NCI-H774 (cell line): ENCODE measurements around the gene SUCNR1.
"Not testable (repeated sequence)": the region's sequence is repeated elsewhere in the genome, so short reads cannot be mapped to it uniquely, and the experiment has no call there.

Experiments used
- DNase-seq: peaks from one replicate; lab custom pipeline; 2025; lab: John Stamatoyannopoulos, UW

SUCNR1 gene, protein sequence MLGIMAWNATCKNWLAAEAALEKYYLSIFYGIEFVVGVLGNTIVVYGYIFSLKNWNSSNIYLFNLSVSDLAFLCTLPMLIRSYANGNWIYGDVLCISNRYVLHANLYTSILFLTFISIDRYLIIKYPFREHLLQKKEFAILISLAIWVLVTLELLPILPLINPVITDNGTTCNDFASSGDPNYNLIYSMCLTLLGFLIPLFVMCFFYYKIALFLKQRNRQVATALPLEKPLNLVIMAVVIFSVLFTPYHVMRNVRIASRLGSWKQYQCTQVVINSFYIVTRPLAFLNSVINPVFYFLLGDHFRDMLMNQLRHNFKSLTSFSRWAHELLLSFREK

DNA sequence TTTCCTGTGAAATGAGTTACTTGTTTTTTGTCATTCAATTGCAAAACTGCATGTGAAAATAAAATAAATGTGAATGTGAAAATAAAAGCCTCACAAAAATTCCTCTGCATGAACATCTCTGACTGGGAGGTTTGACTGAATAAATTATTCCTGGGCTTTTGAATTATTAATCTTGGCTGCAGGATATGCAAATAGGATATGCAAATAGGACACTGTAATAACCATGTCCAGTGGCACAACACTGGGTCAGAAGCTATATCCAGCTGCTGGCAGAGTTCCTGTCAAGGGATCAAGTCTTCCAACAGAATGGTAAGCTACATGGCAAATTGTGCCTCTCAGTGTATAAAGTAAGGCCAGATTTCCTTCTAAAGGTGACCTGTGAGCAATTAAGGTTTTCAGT lies at the start of gene SUCNR1:
TSS of gene SUCNR1 (plus strand) at position 246 of the 400 bp plus-strand sequence. CDS start 6,250 bp downstream, outside the sequence.
- DNase-seq, result no peak

GRCh38 chr3:151827816-151828215 lies 45.6 kb upstream of the SUCNR1 start:
- no peak for DNase-seq

DNA sequence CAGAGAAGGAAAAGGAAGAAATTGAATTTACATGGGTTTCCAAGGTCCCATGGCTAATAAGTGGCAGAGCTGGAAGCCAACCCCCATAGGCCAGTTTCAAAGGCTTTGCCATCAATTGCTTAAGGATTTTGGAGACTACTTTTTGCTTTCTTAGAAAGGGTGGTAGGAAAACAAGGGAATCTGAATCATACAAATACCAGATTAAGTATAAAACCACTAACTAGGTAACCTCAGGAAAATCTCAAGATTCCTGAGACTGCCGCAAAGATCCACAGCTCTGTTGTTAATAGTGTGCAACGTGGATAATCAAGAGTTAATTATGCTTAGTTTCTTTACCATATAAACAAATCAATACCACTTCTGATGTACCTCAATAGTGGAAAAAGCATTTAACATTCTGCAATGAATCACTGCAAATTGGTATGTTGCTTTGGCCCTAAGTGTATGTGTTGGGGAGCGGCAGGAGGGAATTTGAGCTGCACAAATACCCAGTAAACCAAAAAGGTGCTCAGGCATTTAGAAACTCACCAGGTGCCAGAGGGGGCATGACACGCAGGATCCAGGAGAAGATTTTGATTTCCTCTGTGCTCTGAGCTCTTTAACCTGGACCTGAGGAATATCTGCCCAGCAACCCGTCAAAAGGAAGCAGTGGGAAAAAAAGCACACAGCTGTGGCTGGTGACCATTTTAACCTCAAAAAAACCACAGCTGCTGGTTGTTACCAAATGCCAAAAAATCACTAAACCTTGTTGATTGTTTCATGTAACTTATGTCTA lies 37.5 kb upstream of the SUCNR1 start:
- no peak for DNase-seq

GRCh38 chr3:151837057-151837456 lies 36.4 kb upstream of the SUCNR1 start:
- no peak for DNase-seq

GRCh38 chr3:151838574-151839312 lies 34.7 kb upstream of the SUCNR1 start:
- DNase-seq, result no peak

DNA sequence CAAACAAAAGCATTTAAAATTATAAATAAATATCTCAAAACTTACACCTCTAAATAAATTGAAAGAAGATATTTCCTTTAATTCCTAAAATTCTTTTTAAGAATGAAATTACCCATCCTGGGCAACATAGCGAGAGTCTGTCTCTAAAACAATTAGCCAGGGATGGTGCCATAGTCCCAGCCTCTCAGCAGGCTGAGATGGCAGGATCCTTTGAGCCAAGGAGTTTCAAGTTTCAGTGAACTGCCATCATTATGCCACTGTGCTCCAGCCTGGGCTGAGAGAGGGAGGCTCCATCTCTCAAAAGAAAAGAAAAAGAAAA lies 34.2 kb upstream of the SUCNR1 start:
- no peak for DNase-seq

DNA sequence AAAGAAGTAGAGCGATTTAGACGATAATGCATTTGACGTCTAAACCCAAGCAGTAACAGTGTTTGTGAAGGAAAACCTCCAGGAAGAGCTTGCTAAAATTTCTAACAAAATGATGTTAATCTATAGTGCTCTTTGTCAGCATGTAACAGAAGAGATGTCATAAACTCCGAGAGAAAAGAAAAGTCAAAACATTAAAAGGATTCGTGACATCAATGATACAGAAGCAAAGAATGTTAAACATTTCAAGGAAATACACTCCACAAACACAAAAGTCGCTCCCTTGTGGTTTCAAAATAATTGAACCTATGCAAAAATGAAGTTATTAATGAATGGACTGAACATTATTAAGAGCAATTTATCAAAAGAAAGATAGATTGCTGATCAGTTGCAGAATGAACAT lies 31.6 kb upstream of the SUCNR1 start:
- no peak for DNase-seq

DNA sequence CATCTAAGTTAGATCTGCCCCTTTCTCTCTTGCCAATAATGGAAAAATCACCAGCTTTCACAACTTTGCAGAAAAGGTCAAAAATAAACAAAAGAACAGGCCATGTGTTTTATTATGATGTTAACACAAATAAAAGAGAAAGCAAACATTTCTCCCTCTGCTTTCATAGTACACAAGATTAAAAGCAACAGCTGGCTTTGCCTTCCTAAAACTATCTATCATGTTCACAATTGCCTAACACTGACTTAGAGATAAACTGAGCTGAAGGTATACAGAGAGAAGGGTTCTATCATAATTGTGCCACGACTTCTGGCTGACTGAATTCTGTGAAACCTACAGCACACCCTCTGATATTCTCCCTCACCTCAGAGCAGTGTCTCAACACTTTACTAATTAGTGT lies 30.2 kb upstream of the SUCNR1 start:
- DNase-seq, result peak; percentile 89

DNA sequence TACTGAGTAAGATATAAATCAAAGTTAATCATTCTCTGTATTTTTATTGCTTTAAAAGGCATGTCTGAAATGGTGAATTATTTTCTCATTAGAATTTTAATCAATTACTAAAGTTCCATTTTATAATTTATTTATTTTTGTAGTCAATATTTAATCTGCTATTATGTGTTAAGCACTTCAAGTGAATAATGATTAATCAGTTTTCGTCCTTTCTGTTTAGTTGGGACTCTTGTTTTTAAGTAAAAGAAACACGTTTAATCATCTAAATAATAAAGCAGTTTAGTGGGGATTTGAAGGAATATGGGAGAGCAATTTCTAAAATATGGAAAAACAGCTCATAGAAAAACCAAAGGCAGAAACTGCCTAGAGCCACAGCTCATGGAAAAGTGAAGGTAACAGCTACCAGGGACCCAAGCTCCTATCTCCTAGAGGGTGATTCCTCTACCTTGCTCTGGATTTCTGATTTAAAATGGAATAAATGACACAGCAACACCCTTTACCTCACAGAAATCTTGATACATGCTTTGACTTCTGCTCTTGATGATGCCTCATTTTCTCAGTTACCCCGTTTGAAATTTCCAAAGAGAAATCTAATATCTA lies 28.0 kb upstream of the SUCNR1 start:
- DNase-seq, result no peak

DNA sequence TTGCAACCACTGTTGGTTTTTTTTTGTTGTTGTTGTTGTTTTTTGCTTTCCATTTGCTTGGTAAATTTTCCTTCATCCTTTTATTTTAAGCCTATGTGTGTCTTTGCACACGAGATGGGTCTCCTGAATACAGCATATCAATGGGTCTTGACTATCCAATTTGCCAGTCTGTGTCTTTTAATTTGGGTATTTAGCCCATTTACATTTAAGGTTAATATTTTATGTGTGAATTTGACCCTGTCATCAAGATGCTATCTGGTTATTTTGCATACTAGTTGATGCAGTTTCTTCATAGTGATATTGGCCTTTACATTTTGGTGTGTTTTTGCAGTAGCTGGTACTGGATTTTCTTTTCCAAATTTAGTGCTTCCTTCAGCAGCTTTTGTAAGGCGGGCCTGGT lies 23.4 kb upstream of the SUCNR1 start:
- not testable (repeated sequence) for DNase-seq

- DNase-seq, result no peak
Observed at GRCh38 chr3:151852074-151852811, 21.2 kb upstream of the SUCNR1 start.

DNA sequence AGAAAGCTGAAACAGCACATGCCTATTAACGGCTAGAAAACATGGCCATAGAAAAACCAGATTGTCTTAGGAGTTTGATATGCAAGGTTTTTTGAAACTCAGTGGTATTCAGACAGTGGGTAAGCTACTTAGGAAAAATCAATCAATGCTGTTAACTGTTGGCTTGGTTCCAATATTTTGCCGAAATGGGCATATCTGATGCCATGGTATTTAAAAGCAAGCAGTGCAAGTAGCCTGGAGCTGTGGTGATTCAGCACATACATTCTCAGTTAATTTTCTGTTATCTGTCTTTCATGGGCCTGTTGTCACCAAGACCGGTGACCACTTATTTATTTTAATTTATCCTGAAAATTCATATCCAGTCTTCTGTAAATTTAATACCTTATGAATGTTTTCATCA lies 17.3 kb upstream of the SUCNR1 start:
- DNase-seq, result no peak

GRCh38 chr3:151856641-151857040 lies 16.8 kb upstream of the SUCNR1 start:
- DNase-seq, result no peak

DNA sequence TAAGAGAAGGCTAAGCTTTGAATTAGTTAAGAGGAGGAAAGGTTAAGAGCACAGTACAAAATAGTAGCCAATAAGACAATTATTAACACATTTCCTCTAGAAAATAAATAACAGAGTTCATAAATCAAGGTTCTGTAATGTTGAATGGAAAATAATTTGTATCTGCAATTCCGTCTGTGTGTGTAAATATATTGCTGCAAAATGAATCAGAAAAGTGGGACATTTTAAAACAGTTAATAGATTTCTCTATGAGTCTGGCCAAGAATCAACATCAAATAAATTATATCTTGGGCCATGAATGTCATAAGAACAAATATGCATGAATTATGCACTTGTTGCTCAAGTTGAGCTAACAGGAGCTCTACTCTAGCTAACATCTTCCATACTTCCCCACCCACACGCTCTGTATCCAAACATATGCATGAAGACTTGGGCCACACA lies 14.2 kb upstream of the SUCNR1 start:
- no peak for DNase-seq

DNA sequence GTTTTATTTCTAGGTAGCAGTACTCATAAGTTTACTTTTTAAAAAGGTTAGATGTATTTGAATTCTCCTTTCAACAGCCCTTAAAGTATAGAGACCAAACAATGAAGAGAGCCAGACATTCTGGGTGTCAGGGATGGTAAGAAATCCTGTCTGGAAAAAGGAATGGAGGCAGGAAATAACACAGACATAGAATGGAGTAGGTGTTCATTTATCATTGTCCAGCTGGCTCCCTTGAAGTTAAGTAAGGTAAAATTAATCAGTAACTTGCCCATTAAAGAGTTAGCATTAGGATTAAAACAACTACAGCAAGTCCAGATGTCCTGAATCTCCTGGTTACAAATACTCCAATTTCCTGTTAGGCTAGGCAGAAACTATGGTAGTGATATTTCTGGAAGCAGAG lies 13.5 kb upstream of the SUCNR1 start:
- DNase-seq, result no peak

DNA sequence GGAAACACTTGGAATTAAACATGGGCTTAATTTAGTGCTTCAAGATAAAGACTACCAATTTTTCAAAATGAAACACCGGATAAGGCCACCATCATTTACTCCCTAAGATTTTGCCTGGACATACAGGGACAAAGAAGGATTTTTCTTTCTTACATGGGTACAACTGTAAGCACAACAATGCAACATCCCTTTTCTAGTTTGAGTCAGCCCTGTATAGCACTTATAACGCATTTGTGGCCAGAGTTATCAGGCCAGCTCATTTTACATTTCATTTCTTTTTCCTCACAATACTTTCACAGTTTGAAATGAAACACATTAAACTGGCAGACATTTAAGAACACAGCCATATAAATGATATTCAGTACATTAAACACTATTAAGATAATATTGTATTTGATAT lies 9.8 kb upstream of the SUCNR1 start:
- no peak for DNase-seq

GRCh38 chr3:151864423-151865101 lies 8.9 kb upstream of the SUCNR1 start:
- no peak for DNase-seq

GRCh38 chr3:151866711-151867410 lies 6.6 kb upstream of the SUCNR1 start:
- DNase-seq, result no peak

GRCh38 chr3:151867666-151868065 lies 5.8 kb upstream of the SUCNR1 start:
- DNase-seq, result no peak

GRCh38 chr3:151869181-151869580 lies 4.3 kb upstream of the SUCNR1 start:
- DNase-seq, result no peak
